LNCAP (cell line): Measurements from ENCODE around the gene KIF23.

Experiments used
- TF ChIP-seq, protein P1 (sequence below): fragments of 450-650 bp; IDR thresholded peaks from 2 replicates; pipeline ENCODE4 v1.5.1; 2017; ENCODE audit warnings: mild to moderate bottlenecking

Gene KIF23

DNA sequence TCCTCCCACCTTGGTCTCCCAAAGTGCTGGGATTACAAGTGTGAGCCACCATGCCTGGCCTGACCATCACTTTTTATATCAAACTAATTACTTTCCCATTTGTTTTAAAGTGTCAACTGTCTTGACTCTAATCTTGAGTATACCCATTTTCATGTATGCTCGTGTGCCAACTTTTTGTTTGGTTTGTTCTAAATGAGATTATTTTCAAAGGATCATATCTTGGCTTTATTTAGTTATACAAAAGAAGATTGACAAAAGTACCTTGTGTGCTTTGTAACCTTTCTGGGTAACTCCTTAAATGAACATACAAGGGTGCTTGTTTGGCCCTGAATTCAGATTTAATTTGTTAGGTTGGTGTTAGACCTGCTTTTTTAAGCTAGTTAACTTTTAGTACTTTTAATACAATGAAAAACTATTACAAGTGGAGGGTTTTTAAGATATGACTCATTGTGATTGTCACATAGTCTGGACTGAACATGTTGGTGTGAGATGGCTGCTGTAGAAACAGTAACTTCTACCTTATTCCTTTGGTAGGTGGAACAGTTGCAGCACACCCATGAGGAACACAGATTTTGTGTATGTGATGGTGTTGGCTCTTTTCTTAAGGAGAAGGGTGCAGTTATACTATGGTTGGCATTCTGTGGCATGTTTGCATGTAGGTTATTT lies 10.7 kb downstream of the KIF23 start:
- TF ChIP-seq, protein P1, sequence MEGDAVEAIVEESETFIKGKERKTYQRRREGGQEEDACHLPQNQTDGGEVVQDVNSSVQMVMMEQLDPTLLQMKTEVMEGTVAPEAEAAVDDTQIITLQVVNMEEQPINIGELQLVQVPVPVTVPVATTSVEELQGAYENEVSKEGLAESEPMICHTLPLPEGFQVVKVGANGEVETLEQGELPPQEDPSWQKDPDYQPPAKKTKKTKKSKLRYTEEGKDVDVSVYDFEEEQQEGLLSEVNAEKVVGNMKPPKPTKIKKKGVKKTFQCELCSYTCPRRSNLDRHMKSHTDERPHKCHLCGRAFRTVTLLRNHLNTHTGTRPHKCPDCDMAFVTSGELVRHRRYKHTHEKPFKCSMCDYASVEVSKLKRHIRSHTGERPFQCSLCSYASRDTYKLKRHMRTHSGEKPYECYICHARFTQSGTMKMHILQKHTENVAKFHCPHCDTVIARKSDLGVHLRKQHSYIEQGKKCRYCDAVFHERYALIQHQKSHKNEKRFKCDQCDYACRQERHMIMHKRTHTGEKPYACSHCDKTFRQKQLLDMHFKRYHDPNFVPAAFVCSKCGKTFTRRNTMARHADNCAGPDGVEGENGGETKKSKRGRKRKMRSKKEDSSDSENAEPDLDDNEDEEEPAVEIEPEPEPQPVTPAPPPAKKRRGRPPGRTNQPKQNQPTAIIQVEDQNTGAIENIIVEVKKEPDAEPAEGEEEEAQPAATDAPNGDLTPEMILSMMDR = no peak

DNA sequence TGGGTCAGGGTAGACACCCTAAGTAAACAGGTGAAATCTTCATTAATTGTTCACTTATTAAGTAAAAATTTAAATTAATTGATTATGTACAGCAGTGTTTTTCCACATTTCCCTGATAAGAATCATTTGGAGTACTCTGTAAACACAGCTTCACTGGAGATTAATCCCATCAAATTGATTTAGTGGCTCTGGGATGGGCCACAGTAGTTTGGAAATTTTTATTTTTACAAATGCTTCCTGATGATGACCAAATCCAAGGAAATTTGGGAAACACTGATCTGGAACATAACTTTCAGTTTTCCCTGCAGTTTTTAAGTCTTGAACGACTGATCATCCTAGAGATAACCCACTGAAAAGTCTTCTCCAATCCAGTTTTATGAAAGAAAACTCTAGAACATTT lies 19.7 kb downstream of the KIF23 start:
- TF ChIP-seq, protein P1 = no peak

DNA sequence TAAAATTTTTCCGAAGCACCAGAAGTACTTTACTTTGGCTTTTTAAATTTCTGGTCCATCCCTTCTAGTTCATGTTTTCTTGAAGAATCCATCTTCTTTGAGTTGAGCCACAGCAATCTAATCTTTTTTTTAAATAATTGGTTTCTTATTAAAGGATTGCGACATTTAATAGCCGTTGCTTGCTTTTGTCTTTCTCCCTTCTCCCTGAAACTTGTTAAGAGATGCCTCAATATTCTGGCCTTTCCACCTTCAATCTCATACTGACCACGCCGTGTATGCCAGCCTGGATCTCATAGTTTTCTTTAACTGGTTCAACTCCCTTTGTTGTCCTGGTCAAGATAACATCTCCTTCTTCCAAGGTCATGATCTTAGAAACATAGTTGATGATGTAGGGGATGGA lies 20.1 kb downstream of the KIF23 start:
- TF ChIP-seq, protein P1 = no peak

DNA sequence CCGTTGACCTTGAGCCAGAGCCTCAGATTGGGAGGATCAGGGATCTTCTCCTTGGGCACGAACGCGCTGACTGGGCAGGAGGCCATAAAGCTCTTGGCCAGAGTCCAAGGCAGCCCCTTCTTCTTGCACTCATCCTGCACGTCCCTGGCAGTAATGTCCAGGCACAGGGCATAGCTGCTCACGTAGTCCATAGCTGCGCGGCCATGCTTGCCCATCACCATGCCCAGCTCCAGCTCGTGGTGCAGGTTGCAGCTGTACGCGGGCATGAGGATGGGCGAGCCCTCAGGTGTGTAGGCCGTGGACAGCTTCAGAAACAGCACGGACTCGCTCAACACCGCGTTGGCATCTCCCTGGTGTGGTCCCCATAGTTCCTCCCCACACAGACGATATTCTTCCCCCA lies 20.5 kb downstream of the KIF23 start:
- TF ChIP-seq, protein P1 = no peak

DNA sequence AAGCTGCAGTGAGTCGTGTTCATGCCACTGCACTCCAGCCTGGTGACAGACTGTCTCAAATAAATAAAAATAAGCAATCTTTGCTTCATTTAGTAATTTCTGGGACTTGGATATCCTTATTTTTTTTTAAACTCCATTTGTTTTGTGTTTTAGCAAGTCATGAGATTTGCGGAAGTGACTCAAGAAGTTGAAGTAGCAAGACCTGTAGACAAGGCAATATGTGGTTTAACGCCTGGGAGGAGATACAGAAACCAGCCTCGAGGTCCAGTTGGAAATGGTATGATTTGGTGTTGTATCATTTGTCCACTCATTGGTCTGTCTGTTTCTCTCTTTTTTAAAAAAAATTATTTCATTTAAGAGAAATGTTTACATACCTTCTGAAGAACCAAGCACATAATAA lies 21.8 kb downstream of the KIF23 start:
- TF ChIP-seq, protein P1 = no peak

DNA sequence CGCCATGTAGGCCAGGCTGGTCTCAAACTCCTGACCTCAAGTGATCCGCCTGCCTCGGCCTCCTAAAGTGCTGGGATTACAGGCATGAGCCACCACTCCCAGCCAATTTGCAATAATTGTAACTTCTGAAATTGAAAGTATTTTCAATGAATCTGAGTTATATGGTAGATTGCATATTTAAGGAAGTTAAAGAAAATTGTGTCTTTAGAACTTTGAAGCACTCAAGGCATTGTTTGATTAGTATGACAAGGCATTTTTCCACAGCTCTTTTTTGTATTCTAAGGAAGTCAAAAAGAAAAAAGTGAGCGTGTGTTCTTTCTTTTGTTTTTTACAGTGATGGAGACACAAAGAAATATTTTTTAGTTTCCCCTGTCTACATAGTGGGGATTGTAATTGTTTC lies 22.8 kb downstream of the KIF23 start:
- TF ChIP-seq, protein P1 = no peak

DNA sequence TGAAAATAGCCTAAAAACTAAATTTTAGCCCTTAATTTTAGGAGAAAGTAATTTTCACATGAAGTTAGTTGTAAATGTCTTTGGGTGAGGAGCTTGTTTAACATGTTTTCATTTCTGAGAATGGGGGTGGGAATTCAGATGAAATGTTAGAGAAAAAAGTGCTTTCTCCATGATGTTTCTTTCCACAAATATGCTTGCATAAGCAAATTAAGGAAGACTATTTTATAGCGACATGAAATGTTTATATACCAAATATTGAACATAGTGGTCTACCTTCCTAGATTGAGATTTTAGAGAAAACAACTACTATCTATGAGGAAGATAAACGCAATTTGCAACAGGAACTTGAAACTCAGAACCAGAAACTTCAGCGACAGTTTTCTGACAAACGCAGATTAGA lies 25.5 kb downstream of the KIF23 start:
- TF ChIP-seq, protein P1 = no peak

DNA sequence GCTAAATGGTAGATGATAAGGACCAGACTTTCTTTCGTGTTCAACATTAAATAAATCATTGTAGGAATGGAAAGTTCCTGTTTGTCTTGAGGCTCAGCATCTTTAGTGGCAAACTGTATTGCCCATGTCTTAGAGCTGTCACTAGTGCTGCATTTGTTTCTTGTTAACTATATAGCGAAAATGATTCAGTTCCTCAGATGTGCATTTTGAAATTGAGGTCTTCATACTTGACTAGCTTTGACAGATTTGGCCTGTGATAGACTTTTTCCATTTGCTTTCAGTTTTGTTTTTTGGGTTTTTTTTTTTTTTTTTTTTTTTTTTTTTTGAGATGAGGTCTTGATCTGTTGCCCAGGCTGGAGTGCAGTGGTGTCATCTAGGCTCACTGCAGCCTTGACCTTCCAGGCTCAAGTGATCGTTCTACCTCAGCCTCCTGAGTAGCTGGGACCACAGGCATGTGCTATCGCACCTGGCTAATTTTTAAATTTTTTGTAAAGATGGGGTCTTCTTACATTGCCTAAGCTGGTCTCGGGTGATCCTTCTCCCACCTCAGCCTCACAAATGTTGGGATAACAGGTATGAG lies 29.0 kb downstream of the KIF23 start:
- TF ChIP-seq, protein P1 = no peak
